Endothelial cell (in vitro differentiated cells): Measurements from ENCODE around the gene COX5A. TPM values are rescaled to one million over a fixed set of nuclear protein-coding genes. Genes with fewer than 3 reads are reported as not detected.

ENCODE experiments used
- DNase-seq: peaks from one replicate; pipeline ENCODE4 v3.0.0; 2021; ENCODE audit warnings: low spot score
- H3K27ac Mint-ChIP-seq: one replicate; pipeline ENCODE4 v1.8.0; 2021; ENCODE audit warnings: mixed read lengths, inconsistent platforms; ENCODE audit not compliant: unreplicated experiment
- H3K27me3 Mint-ChIP-seq: one replicate; pipeline ENCODE4 v1.8.0; 2021; ENCODE audit warnings: mild to moderate bottlenecking, moderate library complexity, mixed read lengths, inconsistent platforms; ENCODE audit not compliant: unreplicated experiment
- H3K36me3 Mint-ChIP-seq: one replicate; pipeline ENCODE4 v1.8.0; 2021; ENCODE audit warnings: mild to moderate bottlenecking, low read depth, mixed read lengths, inconsistent platforms; ENCODE audit not compliant: unreplicated experiment
- H3K4me1 Mint-ChIP-seq: one replicate; pipeline ENCODE4 v1.8.0; 2021; ENCODE audit warnings: mild to moderate bottlenecking, mixed read lengths, inconsistent platforms; ENCODE audit not compliant: unreplicated experiment
- H3K4me3 Mint-ChIP-seq: one replicate; pipeline ENCODE4 v1.8.0; 2021; ENCODE audit warnings: mild to moderate bottlenecking, mixed read lengths, inconsistent platforms; ENCODE audit not compliant: unreplicated experiment
- H3K9me3 Mint-ChIP-seq: one replicate; pipeline ENCODE4 v1.8.0; 2021; ENCODE audit warnings: mixed read lengths, inconsistent platforms; ENCODE audit not compliant: unreplicated experiment
- CTCF ChIP-seq: fragments of 200-600 bp; sonication (generic); IDR thresholded peaks from one replicate; pipeline ENCODE4 v1.5.0; 2021; ENCODE audit warnings: antibody characterized with exemption; ENCODE audit not compliant: unreplicated experiment
- total RNA-seq: library from RNA; stranded (reverse); fragmentation: NEBNext Ultra II Directional; extraction: Animal tissue kit (Norgen Biotek cat#: 25700); gene quantifications from one replicate; pipeline ENCODE4 v1.2.1, GENCODE V29; 2021; ENCODE audit not compliant: unreplicated experiment

Gene COX5A
- total RNA-seq, 1 donor from 2014 or later: 182 TPM

GRCh38 chr15:74882528-74882927 is 55.3 kb downstream of the COX5A start:
- no peak overlapping the region for H3K27ac Mint-ChIP-seq
- H3K27me3 Mint-ChIP-seq: peaks cover 2% of the 10 kb centered on the region
- TF ChIP-seq CTCF: no peak
- H3K4me3 Mint-ChIP-seq: peak overlapping the region; percentile 37
- H3K36me3 Mint-ChIP-seq: no peaks in the 10 kb centered on the region
- no peaks in the 10 kb centered on the region for H3K9me3 Mint-ChIP-seq
- no peak for DNase-seq
- no peaks in the 10 kb centered on the region for H3K4me1 Mint-ChIP-seq

DNA sequence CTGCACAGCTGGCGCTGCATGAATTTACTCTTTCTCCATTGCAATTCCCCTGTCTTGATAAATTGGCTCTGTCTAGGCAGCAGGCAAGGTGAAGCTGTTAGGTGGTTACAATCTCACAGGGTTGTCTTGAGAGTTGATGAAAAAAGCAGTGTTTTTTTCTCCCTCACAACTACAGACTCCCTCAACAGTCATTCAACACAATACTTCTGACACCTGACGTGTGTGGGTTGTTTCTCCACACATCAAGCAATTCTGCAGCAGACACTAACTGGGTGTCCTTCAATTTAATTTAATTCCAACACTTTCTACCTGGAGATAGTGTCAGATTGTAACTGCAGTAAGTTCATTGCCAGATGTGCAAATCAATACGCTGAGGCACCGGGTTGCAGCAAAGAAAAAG is 59.6 kb downstream of the COX5A start:
- Mint-ChIP-seq H3K27me3 (peaks cover 5% of the 10 kb centered on the region), H3K36me3 (no peaks in the 10 kb centered on the region), H3K27ac (no peak overlapping the region), H3K4me1 (no peaks in the 10 kb centered on the region), H3K9me3 (no peaks in the 10 kb centered on the region), H3K4me3 (no peak overlapping the region)
- no peak for TF ChIP-seq CTCF
- DNase-seq: no peak

- peaks cover 11% of the 10 kb centered on the region for H3K27me3 Mint-ChIP-seq
- H3K27ac Mint-ChIP-seq: no peak overlapping the region
- DNase-seq: no peak
- peak overlapping the region; percentile 92 for H3K4me3 Mint-ChIP-seq
- no peak for TF ChIP-seq CTCF
- peaks cover 27% of the 10 kb centered on the region for H3K4me1 Mint-ChIP-seq
- H3K9me3 Mint-ChIP-seq: no peaks in the 10 kb centered on the region
- no peaks in the 10 kb centered on the region for H3K36me3 Mint-ChIP-seq
Observed at GRCh38 chr15:74873756-74874424, 64.0 kb downstream of the COX5A start.

DNA sequence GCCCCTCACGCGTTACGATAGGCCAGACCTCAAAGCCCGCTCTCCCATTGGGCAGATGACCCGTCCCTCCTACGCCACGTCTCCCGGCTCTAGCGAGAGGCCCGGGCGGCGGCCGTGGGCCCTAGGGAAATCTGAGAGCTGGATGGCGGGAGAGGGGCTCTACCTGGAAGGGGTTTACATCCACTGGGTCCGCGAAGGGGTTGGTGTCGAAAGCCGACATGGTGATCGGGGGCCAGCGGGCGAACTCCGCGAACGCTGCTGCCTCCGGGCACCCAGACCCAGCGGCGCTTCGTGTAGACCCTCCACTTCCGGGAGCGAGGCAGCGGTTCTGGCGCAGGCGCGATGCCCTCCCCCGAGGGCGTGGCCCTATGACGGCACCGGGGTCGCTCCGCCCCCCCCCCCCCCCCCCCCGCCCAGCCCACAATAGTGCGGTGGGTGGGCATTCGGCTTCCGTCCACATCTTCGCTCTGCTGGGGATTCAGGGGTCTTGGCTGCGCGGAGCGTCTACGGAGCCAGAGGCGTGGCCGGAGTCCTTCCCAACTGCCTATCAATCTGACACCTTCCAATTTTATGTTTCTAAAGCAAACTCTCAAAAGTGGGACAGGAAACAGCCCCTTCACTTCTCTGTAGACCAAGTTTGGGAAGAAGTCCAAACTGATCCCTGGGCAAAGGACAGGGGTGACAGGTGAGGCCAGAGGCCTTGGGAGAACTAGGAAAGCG is 64.7 kb downstream of the COX5A start, which contains the start of gene SCAMP2:
SCAMP2 (minus strand) TSS at position 330 of the 720 bp plus-strand sequence; CDS start at position 220, 110 bp downstream.
- peaks cover 11% of the 10 kb centered on the region for H3K27me3 Mint-ChIP-seq
- TF ChIP-seq CTCF: no peak
- peaks cover 1% of the 10 kb centered on the region for H3K36me3 Mint-ChIP-seq
- H3K4me1 Mint-ChIP-seq: peaks cover 28% of the 10 kb centered on the region
- H3K9me3 Mint-ChIP-seq: no peaks in the 10 kb centered on the region
- peak within 1 kb of the TSS; percentile 95 for H3K4me3 Mint-ChIP-seq
- peak within 1 kb of the TSS; percentile 91 for H3K27ac Mint-ChIP-seq
- DNase-seq: peak; percentile 85

DNA sequence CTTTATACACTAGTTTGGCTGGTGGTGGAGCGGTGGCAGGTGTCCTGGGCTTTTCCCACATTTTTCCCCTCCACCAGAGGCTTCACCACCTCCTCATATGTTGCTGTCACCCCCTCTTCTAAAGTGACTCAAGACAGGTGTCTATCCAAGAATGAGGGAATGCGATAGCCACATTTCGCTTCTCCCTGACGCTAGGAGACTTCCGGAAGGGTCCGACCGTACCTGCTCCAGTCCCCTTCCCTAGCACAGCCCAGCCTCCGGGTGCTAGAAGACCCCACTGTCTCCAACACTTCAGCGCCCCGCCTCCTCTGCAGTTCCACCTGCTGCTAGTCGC is 65.2 kb downstream of the COX5A start:
- Mint-ChIP-seq H3K27ac (peak overlapping the region; percentile 88), H3K4me1 (peaks cover 32% of the 10 kb centered on the region), H3K36me3 (peaks cover 7% of the 10 kb centered on the region), H3K9me3 (no peaks in the 10 kb centered on the region), H3K4me3 (peak overlapping the region; percentile 95), H3K27me3 (peaks cover 11% of the 10 kb centered on the region)
- no peak for TF ChIP-seq CTCF
- no peak for DNase-seq
